Measurements from ENCODE around the gene NR1H2. TPM values are rescaled to one million over a fixed set of nuclear protein-coding genes. Genes with fewer than 3 reads are reported as not detected.

NR1H2 gene
- total and polyA plus RNA-seq, 3 donors from 2014 or later: 68.0 to 96.6 (median 93.8) TPM

DNA sequence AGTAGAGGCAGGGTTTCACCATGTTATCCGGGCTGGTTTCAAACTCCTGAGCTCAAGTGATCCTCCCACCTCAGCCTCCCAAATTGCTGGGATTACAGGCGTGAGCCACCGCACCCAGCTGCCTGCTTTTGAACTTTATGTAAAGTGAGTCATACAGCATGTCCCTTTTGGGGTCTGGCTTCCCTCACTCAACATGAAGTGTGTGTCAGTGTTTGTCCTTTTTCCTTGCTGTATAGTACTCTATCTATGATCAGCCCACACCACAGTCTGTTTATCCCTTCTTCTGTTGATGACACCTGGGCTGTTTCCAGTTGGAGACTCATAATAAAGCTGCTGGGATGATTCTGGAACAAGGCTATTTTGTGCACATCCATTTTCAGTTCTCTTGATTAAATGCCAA, 44.6 kb downstream of the NR1H2 start:
- Histone ChIP-seq H3K36me3 (ENCODE audit: low read depth, missing control alignments) (no peaks in the 10 kb centered on the region), H3K4me3 (no peak overlapping the region), H3K27me3 (no peaks in the 10 kb centered on the region), H3K27ac (no peak overlapping the region), H3K9me3 (no peaks in the 10 kb centered on the region), H3K4me1 (peaks cover 7% of the 10 kb centered on the region)
- 78 to 81% methylated on average over 3 of the region's 3 CpGs for WGBS, 2 donors
- intact Hi-C loops (cut with DNase I; ENCODE audit: low total_unique reads): no loop called here
- DNase-seq: no peak
- TF ChIP-seq, protein P1, sequence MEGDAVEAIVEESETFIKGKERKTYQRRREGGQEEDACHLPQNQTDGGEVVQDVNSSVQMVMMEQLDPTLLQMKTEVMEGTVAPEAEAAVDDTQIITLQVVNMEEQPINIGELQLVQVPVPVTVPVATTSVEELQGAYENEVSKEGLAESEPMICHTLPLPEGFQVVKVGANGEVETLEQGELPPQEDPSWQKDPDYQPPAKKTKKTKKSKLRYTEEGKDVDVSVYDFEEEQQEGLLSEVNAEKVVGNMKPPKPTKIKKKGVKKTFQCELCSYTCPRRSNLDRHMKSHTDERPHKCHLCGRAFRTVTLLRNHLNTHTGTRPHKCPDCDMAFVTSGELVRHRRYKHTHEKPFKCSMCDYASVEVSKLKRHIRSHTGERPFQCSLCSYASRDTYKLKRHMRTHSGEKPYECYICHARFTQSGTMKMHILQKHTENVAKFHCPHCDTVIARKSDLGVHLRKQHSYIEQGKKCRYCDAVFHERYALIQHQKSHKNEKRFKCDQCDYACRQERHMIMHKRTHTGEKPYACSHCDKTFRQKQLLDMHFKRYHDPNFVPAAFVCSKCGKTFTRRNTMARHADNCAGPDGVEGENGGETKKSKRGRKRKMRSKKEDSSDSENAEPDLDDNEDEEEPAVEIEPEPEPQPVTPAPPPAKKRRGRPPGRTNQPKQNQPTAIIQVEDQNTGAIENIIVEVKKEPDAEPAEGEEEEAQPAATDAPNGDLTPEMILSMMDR (IDR thresholded peaks at IDR 0.05): no peak
- no peak for TF ChIP-seq POLR2A (IDR thresholded peaks at IDR 0.05)

DNA sequence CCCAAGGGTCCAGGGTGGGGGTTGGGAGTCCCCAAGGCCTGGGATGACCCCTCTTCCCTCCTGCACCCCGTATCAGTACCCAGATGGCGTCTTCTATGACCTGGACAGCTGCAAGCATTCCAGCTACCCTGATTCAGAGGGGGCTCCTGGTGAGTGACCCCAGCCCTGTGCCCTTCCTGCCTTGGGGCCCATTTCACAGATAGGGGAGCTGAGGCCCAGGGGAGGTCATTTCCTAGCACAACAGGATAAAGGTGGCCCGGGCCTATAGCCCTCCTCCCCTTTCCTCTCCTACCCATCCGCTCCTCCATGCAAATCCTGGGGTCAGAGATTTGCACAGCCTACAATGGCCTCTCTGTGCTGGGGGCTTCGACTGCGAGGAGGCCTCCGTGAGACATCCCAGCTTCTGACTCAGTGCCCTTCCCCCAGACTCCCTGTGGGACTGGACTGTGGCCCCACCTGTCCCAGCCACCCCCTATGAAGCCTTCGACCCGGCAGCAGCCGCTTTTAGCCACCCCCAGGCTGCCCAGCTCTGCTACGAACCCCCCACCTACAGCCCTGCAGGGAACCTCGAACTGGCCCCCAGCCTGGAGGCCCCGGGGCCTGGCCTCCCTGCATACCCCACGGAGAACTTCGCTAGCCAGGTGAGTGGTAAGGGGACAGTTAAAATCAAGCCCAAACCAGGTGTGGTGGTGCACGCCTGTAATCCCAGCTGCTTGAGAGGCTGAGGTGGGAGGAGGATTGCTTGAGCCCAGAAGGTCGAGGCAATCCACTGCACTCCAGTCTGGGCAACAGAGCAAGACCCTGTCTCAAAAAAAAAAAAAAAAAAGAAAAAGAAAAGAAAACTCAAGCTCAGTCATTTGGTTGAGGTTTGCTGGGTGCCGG, 46.4 kb downstream of the NR1H2 start:
- intact Hi-C loops (cut with DNase I; ENCODE audit: low total_unique reads): no loop called here
- DNase-seq: no peak
- no peak for TF ChIP-seq POLR2A (IDR thresholded peaks at IDR 0.05)
- TF ChIP-seq, protein P1 (IDR thresholded peaks at IDR 0.05): no peak
- H3K4me3 ChIP-seq: no peak overlapping the region
- no peak overlapping the region for H3K27ac ChIP-seq
- H3K9me3 ChIP-seq: no peaks in the 10 kb centered on the region
- WGBS, 2 donors: 89 to 90% methylated on average over 11 to 16 of the region's 18 CpGs
- no peaks in the 10 kb centered on the region for H3K36me3 ChIP-seq (ENCODE audit: low read depth, missing control alignments)
- H3K4me1 ChIP-seq: peaks cover 7% of the 10 kb centered on the region
- H3K27me3 ChIP-seq: no peaks in the 10 kb centered on the region

- no peaks in the 10 kb centered on the region for H3K9me3 ChIP-seq
- no peak for TF ChIP-seq POLR2A (IDR thresholded peaks at IDR 0.05)
- TF ChIP-seq, protein P1 (IDR thresholded peaks at IDR 0.05): no peak
- intact Hi-C loops (cut with DNase I; ENCODE audit: low total_unique reads): no loop called here
- H3K4me3 ChIP-seq: no peak overlapping the region
- H3K36me3 ChIP-seq (ENCODE audit: low read depth, missing control alignments): no peaks in the 10 kb centered on the region
- WGBS, 2 donors: 84 to 93% methylated on average over 10 to 22 of the region's 22 CpGs
- H3K4me1 ChIP-seq: peaks cover 7% of the 10 kb centered on the region
- no peaks in the 10 kb centered on the region for H3K27me3 ChIP-seq
- no peak overlapping the region for H3K27ac ChIP-seq
- DNase-seq: no peak
These were observed 47.2 kb downstream of the NR1H2 start for GRCh38 chr19:50423279-50424113.

GRCh38 chr19:50425581-50425980, 49.3 kb downstream of the NR1H2 start:
- H3K4me1 ChIP-seq: peaks cover 5% of the 10 kb centered on the region
- no peaks in the 10 kb centered on the region for H3K36me3 ChIP-seq (ENCODE audit: low read depth, missing control alignments)
- 81 to 83% methylated on average over 7 of the region's 7 CpGs for WGBS, 2 donors
- intact Hi-C loops (cut with DNase I; ENCODE audit: low total_unique reads): no loop called here
- no peaks in the 10 kb centered on the region for H3K9me3 ChIP-seq
- no peaks in the 10 kb centered on the region for H3K27me3 ChIP-seq
- TF ChIP-seq, protein P1 (IDR thresholded peaks at IDR 0.05): no peak
- TF ChIP-seq POLR2A (IDR thresholded peaks at IDR 0.05): no peak
- no peak for DNase-seq
- H3K4me3 ChIP-seq: no peak overlapping the region
- no peak overlapping the region for H3K27ac ChIP-seq
